Activated naive CD4-positive, alpha-beta T cell treated with anti-CD3 and anti-CD28 coated beads for 36 hours (primary cell): Measurements from ENCODE around the gene LRRC25. TPM values are rescaled to one million over a fixed set of nuclear protein-coding genes. Genes with fewer than 3 reads are reported as not detected.

Experiments used
- CTCF ChIA-PET: fragments of 350-600 bp; sonication (Branson Sonifier 250); formaldehyde crosslinking; loops from one replicate; lab custom pipeline; 2021; ENCODE audit warnings: antibody characterized with exemption; lab: Charles Lee
- DNase-seq: peaks from one replicate; pipeline ENCODE4 v3.0.0-alpha.2; 2020
- H3K27ac Mint-ChIP-seq: one replicate; pipeline ENCODE4 v1.8.0; 2021; ENCODE audit warnings: mild to moderate bottlenecking, mixed read lengths
- H3K27me3 Mint-ChIP-seq: one replicate; pipeline ENCODE4 v1.8.0; 2021; ENCODE audit warnings: low read depth, mixed read lengths
- H3K36me3 Mint-ChIP-seq: one replicate; pipeline ENCODE4 v1.8.0; 2021; ENCODE audit warnings: low read depth, mixed read lengths
- H3K4me1 Mint-ChIP-seq: one replicate; pipeline ENCODE4 v1.8.0; 2021; ENCODE audit warnings: low read depth, mixed read lengths
- H3K4me3 Mint-ChIP-seq: one replicate; pipeline ENCODE4 v1.8.0; 2021; ENCODE audit warnings: mild to moderate bottlenecking, moderate library complexity, mixed read lengths
- H3K9me3 Mint-ChIP-seq: one replicate; pipeline ENCODE4 v1.8.0; 2021; ENCODE audit warnings: mixed read lengths
- intact Hi-C: fragments of 100-400 bp; cut with micrococcal nuclease; formaldehyde crosslinking; loops from one replicate; pipeline ENCODE4 v1.15.1; 2023
- total RNA-seq, 2 experiments: library from RNA; stranded (reverse); gene quantifications; one replicate each; pipeline ENCODE4 v1.2.3, GENCODE V29; 2021

The LRRC25 gene
- total RNA-seq, 2 experiments from 2014 or later, result not detected

DNA sequence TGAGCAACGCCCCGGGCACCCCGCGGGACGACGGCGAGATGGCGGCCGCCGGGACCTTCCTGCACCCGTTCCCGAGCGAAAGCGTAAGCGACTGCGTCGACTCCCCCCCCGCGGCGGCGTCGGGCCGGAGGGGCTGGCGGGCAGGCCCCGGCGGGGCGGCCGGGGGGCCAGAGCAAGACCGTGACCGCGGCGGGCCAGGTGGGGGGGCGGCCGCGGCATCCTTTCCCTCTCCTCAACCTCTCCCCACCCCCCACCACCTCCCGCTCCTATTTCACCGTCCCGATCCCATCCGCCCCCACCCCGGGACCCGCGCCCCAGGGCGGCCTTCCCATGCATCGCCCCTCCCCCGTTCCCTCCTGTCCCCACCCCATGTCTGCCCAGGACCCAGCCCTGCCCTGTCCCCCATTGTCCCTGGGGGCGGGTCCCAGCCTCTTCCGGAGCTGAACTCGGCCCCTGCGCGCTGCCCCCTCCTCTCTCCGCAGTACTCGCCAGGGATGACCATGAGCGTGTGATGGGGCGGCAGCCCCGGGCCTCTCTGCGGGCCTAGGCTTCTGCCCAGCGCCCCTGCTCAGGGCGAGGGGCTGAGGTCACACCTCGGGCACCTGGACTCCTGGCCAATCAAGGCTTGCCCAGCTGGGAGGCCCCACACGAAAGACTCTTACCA, 36.4 kb upstream of the LRRC25 start:
- no peak overlapping the region for H3K27ac Mint-ChIP-seq

DNA sequence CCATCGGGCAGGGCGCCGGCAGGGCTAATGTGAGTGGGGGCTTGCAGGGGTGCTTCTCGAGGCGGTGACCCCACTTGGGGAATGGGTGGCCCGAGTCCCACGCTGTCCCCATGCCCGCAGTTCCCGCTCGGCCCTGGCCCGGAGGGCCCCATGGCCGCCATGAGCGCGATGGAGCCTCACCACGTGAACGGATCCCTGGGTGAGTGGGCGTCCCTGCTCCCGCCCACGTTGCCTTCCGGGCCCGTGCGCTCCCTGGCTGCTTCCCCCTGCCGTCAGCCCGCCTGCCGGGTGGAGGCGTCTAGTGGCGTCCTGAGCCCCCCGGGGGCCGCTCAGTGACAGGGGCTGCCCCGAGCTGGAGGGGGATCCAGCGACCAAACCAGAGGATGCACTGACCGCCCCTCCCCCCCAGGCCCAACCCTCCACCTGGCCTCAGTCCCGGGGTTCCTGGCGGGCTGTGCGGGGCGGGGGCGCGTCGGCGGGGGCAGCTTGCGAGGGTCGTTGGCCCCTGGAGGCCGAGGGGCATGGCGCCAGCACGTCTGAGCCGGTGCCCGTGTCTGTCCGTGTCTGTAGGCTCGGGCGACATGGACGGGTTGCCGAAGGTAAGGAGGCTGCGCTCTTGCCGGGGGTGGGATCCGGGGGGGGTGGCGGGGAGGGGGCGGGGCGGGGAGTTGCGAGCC, 35.7 kb upstream of the LRRC25 start:
- Mint-ChIP-seq H3K36me3 (peaks cover 2% of the 10 kb centered on the region), H3K27ac (no peak overlapping the region), H3K4me3 (no peak overlapping the region), H3K9me3 (no peaks in the 10 kb centered on the region), H3K4me1 (peaks cover 26% of the 10 kb centered on the region), H3K27me3 (no peaks in the 10 kb centered on the region)
- CTCF ChIA-PET, result no interaction called here
- DNase-seq, result no peak
- intact Hi-C loops, result no loop called here

More for the DNA sequence above, 36.4 kb upstream of the LRRC25 start:
- DNase-seq, result no peak
- intact Hi-C loops, result no loop called here
- peak overlapping the region; percentile 15 for H3K4me3 Mint-ChIP-seq
- H3K9me3 Mint-ChIP-seq, result no peaks in the 10 kb centered on the region
- CTCF ChIA-PET, result no interaction called here
- H3K4me1 Mint-ChIP-seq, result peaks cover 26% of the 10 kb centered on the region
- no peaks in the 10 kb centered on the region for H3K27me3 Mint-ChIP-seq
- peaks cover 2% of the 10 kb centered on the region for H3K36me3 Mint-ChIP-seq

DNA sequence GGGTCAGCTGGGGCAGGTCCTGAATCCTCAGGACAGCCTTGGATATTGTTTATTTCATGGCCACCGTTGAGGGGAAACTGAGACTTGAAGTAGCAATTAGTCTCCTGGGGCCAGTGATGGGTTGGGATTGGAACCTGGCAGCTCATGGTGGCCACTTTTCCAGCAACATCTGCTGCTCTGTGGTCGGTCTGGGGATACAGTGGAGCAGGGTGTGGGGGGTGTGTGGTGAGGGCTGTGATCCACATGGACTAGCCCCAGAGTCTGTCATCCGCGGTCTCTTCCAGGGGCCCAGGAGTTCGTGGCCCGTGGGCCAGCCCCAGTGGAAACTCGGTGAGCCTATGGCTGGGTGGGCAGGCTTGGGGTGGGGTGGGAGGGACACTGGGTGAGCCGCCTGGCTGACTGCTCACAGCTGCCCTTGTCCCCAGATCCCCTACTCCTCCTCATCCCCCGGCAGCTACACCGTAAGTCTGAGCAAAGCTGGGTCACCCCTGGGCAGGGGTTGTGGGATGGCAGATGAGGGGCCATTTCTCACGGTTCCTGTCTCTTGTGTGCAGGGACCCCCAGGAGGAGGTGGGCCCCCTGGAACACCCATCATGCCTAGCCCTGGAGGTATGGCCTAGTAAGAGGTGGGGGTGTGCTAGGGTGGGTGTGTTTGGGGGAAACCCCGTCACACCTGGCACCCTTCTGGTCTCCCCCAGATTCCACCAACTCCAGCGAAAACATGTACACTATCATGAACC, 35.0 kb upstream of the LRRC25 start:
- H3K4me1 Mint-ChIP-seq, result peaks cover 26% of the 10 kb centered on the region
- H3K27ac Mint-ChIP-seq, result no peak overlapping the region
- peaks cover 2% of the 10 kb centered on the region for H3K36me3 Mint-ChIP-seq
- CTCF ChIA-PET, result interaction anchor here (0.7 kb wide), 1 partner anchor 157 kb away, joined by 3 read pairs; no protein-coding TSS in a partner anchor
- H3K4me3 Mint-ChIP-seq, result no peak overlapping the region
- no peak for DNase-seq
- no peaks in the 10 kb centered on the region for H3K9me3 Mint-ChIP-seq
- H3K27me3 Mint-ChIP-seq, result no peaks in the 10 kb centered on the region
- intact Hi-C loops, result no loop called here

DNA sequence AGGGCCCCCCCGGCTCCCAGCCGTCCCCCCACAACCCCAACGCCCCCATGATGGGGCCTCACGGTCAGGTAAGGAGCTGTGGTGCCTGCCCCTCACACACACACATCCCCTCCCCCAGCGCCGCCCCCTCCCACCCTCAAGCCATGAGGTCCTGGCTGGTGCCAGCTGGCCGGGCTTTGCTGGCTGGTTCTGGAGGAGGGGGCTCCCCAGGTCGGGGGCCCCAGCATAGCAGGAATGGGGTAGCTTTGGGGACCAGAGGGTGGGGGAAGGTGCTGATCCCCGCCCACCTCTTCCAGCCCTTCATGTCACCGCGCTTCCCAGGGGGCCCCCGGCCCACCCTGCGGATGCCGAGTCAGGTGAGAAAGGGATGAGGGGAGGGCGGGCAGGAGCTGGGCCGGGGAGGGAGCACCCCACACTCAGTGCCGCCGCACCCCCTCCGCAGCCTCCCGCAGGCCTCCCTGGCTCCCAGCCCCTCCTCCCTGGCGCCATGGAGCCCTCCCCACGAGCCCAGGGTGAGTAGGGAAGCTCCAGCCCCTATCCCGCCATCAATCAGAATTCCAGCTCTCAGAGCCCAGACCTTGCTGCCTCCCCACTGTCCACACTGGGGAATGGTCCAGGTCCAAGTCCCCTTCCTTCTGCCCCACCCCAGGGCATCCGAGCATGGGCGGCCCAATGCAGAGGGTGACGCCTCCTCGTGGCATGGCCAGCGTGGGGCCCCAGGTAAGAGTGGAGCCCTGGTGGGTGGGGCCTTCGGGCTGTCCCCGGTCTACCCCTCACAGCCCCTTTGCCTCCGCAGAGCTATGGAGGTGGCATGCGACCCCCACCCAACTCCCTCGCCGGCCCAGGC, 34.2 kb upstream of the LRRC25 start:
- peaks cover 26% of the 10 kb centered on the region for H3K4me1 Mint-ChIP-seq
- H3K4me3 Mint-ChIP-seq, result no peak overlapping the region
- no peak for DNase-seq
- intact Hi-C loops, result no loop called here
- peaks cover 2% of the 10 kb centered on the region for H3K36me3 Mint-ChIP-seq
- no peak overlapping the region for H3K27ac Mint-ChIP-seq
- H3K9me3 Mint-ChIP-seq, result no peaks in the 10 kb centered on the region
- H3K27me3 Mint-ChIP-seq, result no peaks in the 10 kb centered on the region
- CTCF ChIA-PET, result interaction anchor here (0.7 kb wide), 1 partner anchor 158 kb away, joined by 3 read pairs; no protein-coding TSS in a partner anchor

DNA sequence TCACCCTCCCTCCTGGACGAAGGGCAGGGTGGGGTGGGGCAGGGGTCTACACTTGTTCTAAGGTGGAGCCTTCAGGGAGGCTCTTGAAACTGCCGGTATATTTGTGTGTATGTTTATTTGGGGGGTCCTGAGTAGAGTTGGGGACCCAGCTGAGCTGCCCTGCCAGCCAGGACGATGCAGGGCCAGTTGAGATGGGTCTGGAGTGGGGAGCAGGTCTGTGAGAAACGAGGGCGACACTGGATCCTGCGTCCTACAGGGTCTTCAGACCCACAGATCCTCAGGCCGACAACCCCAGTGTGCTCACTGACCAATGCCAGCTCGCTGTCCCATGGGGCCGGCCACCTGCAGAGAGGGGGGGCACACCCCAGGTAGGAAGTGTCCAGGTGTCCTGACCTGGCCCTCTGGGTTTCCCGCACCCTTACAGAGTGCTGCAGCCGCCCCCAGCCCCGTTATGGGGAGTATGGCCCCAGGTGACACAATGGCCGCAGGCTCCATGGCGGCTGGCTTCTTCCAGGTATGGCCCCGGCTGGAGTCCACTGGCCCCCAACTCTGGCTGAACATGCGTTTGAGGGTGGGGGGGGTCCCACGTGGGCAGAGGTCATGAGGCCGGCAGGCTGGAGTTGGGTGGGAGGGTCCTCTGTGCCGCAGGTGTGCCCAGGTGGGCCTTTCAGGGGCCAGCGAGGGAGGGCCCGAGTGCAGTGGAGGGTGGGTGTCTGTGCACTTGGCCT, 33.2 kb upstream of the LRRC25 start:
- H3K4me3 Mint-ChIP-seq, result no peak overlapping the region
- H3K4me1 Mint-ChIP-seq, result peaks cover 23% of the 10 kb centered on the region
- intact Hi-C loops, result no loop called here
- no peak overlapping the region for H3K27ac Mint-ChIP-seq
- H3K36me3 Mint-ChIP-seq, result peaks cover 2% of the 10 kb centered on the region
- no peaks in the 10 kb centered on the region for H3K9me3 Mint-ChIP-seq
- H3K27me3 Mint-ChIP-seq, result no peaks in the 10 kb centered on the region
- no peak for DNase-seq
- CTCF ChIA-PET, result no interaction called here

DNA sequence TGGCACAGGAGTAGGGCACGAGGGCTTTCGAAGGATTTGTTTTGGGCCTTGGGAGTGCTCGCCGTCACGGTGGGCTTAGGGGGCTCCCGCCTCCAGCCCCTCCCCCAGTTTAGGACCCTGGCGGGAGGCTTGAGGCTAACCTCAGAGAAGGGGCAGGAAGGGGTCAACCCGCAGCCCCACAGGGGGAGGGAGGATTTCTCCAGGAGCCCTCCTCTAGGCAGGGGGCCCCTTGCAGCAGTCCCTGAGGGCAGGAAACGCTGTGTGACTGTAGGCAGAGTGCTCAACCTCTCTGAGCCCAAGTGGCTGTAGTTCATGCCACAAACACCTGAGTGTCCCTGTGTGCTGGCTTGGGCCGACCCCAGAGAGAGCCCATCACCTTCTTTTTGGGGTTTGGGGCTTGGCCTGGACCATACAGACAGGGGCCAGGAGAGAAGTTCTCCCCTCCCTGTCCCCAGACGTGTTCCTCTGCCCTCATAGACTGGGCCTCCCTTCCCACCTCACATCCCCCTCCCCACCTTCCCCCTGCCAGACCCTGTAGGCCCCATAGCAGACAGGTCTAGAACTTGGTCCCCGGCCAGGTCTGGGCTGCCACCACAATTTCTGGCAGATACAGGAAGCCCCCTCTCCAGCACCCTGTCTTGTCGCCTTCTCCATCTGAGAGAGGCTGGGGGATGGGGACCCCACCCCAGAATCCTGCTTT, 32.4 kb upstream of the LRRC25 start:
- peak overlapping the region; percentile 21 for H3K4me3 Mint-ChIP-seq
- intact Hi-C loops, result no loop called here
- H3K27ac Mint-ChIP-seq, result no peak overlapping the region
- CTCF ChIA-PET, result interaction anchor here (0.6 kb wide), 1 partner anchor 745 kb away, joined by 3 read pairs; no protein-coding TSS in a partner anchor
- H3K9me3 Mint-ChIP-seq, result no peaks in the 10 kb centered on the region
- no peaks in the 10 kb centered on the region for H3K27me3 Mint-ChIP-seq
- DNase-seq, result no peak
- H3K36me3 Mint-ChIP-seq, result peaks cover 2% of the 10 kb centered on the region
- peaks cover 23% of the 10 kb centered on the region for H3K4me1 Mint-ChIP-seq

DNA sequence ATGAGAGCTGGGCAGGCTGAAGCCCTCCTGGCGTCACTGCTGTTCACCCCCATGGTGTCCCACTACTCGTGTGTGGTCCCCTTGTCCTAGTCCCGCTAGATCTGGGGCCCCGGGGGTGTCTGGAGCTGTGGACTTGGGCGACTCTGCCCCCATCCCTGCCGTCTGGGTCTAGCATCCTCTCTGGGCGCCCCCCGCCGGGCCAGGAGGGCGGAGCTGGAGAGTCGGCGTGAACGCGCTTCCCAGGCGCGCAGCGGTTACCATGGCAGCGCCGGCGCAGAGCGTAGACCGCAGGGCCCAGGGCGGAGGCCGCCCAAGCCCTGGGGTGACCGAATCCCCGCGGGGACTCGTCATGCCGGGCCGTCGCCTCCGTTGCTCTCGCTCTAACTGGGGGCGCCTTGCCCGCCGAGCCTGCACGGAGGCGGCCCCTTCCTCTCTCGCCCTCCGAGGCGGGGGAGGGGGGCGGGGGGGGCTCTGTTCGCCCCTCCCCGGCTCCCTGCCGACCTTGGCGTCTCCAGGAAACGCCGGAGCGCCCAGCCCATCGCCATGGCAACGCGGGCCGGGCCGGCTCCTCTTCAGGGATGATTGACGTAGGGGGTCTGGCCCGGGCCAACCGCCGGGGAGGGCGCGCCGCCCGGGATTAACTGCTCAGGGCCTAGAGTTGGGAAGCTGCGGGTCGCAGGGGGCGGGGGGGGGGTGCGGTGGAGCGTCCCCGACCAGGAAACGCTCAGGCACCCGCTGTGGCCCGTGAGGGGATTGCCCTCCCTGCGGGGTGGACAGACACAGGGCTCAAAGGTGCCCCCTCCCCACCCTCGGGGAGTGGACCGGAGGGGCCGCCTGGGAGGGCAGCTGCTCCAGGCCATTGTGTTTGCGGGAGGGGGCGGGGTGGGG, 31.6 kb upstream of the LRRC25 start:
- Mint-ChIP-seq H3K27ac (no peak overlapping the region), H3K36me3 (peaks cover under 1% of the 10 kb centered on the region), H3K4me1 (peaks cover 19% of the 10 kb centered on the region), H3K9me3 (no peaks in the 10 kb centered on the region), H3K4me3 (no peak overlapping the region), H3K27me3 (no peaks in the 10 kb centered on the region)
- peak; percentile 77 for DNase-seq
- CTCF ChIA-PET, result interaction anchor here (0.6 to 1.4 kb wide), 3 partner anchors 10 to 745 kb away, joined by 3 to 4 read pairs (median 3); partner anchors contain the start of genes REX1BD and SSBP4
- intact Hi-C loops, result no loop called here

DNA sequence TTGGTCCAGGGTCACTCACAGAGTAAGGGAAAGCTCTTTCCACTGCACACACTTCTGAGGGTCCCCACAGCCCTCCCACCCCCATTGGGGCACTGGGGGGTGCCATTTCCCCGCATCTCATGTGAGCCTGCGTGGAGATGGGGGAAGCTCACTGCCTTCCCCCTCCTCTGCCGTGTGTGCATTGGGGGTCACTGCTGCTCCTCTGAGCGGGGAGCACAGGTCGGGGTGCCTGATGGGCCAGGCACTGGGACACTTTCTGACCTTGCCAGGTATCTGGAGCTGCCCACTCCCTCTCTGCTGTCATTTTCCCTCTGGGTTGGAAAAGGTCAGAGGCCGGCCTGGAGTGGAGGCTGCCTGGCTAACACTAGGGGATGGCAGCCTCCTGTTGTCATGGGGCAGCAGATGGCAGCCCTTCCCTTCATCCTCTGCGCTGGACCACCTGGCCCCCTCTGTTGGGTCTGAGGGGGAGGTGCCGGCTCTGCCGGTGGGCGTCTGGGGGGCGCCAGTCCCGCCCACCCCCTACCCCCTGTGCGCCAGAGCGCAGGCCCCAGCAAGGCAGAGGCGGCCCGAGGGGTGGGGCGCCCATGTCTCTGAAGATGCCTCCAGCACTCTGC, 30.9 kb upstream of the LRRC25 start:
- no peaks in the 10 kb centered on the region for H3K27me3 Mint-ChIP-seq
- no peak overlapping the region for H3K27ac Mint-ChIP-seq
- H3K4me3 Mint-ChIP-seq, result no peak overlapping the region
- intact Hi-C loops, result no loop called here
- CTCF ChIA-PET, result interaction anchor here (0.5 to 1.4 kb wide), 3 partner anchors 9 to 161 kb away, joined by 3 to 4 read pairs (median 3); partner anchors contain the start of genes REX1BD and SSBP4
- H3K4me1 Mint-ChIP-seq, result peaks cover 20% of the 10 kb centered on the region
- H3K9me3 Mint-ChIP-seq, result no peaks in the 10 kb centered on the region
- DNase-seq, result no peak
- H3K36me3 Mint-ChIP-seq, result no peaks in the 10 kb centered on the region

DNA sequence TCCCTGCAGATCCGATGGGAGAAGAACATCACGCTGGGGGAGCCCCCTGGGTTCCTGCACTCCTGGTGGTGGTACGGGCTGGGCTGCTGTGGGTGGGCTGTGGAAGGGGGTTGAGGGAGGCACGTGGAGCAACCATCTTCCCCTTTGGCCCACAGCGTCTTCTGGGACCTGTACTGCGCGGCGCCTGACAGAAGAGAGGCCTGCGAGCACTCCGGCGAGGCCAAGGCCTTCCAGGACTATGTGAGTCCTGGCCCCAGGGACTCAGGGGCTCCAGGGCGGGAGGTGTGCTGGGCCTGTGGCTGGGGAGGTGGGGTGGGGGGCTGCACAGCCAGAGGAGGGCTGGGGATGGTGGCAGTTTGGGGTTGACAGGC, 30.3 kb upstream of the LRRC25 start:
- intact Hi-C loops, result no loop called here
- no peaks in the 10 kb centered on the region for H3K9me3 Mint-ChIP-seq

More for the DNA sequence above, 30.3 kb upstream of the LRRC25 start:
- Mint-ChIP-seq H3K4me1 (peaks cover 24% of the 10 kb centered on the region), H3K27me3 (no peaks in the 10 kb centered on the region), H3K27ac (no peak overlapping the region), H3K36me3 (no peaks in the 10 kb centered on the region), H3K4me3 (no peak overlapping the region)
- DNase-seq, result no peak
- CTCF ChIA-PET, result interaction anchor here (0.5 to 1.4 kb wide), 2 partner anchors 14 to 161 kb away, joined by 3 read pairs; partner anchors contain the start of gene REX1BD
